Duodenal mucosa (tissue), 2 donors: ENCODE results near the gene OR4N5.
"Not testable (repeated sequence)": the region's sequence is repeated elsewhere in the genome, so short reads cannot be mapped to it uniquely, and the experiment has no call there.

Experiments
- H3K27ac ChIP-seq: one replicate; pipeline ENCODE4 v1.7.0; 2013; ENCODE audit warnings: low read depth, low read length
- H3K27me3 ChIP-seq, 2 donors: one replicate each; pipeline ENCODE4 v1.7.0; 2013; ENCODE audit warnings: low read length in 2 of 2, control low read depth in 1 of 2; ENCODE audit not compliant: insufficient read depth in 2 of 2, control insufficient read depth in 1 of 2
- H3K36me3 ChIP-seq, 2 donors: one replicate each; pipeline ENCODE4 v1.7.0; 2013; ENCODE audit warnings: low read length in 2 of 2, control low read depth in 1 of 2; ENCODE audit not compliant: insufficient read depth in 2 of 2, control insufficient read depth in 1 of 2
- H3K4me1 ChIP-seq, 2 donors: one replicate each; pipeline ENCODE4 v1.7.0; 2013; ENCODE audit warnings: low read length in 2 of 2, control low read depth in 1 of 2; ENCODE audit not compliant: insufficient read depth in 2 of 2, control insufficient read depth in 1 of 2
- H3K4me3 ChIP-seq, 2 donors: one replicate each; pipeline ENCODE4 v1.7.0; 2013; ENCODE audit warnings: low read length in 2 of 2, low read depth in 1 of 2
- H3K9ac ChIP-seq, 2 donors: one replicate each; pipeline ENCODE4 v1.7.0; 2013; ENCODE audit warnings: low read length in 2 of 2, low read depth in 1 of 2
- H3K9me3 ChIP-seq, 2 donors: one replicate each; pipeline ENCODE4 v1.7.0; 2013; ENCODE audit warnings: low read length in 2 of 2, control low read depth in 1 of 2; ENCODE audit not compliant: control insufficient read depth in 1 of 2

The OR4N5 gene, protein sequence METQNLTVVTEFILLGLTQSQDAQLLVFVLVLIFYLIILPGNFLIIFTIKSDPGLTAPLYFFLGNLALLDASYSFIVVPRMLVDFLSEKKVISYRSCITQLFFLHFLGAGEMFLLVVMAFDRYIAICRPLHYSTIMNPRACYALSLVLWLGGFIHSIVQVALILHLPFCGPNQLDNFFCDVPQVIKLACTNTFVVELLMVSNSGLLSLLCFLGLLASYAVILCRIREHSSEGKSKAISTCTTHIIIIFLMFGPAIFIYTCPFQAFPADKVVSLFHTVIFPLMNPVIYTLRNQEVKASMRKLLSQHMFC

DNA sequence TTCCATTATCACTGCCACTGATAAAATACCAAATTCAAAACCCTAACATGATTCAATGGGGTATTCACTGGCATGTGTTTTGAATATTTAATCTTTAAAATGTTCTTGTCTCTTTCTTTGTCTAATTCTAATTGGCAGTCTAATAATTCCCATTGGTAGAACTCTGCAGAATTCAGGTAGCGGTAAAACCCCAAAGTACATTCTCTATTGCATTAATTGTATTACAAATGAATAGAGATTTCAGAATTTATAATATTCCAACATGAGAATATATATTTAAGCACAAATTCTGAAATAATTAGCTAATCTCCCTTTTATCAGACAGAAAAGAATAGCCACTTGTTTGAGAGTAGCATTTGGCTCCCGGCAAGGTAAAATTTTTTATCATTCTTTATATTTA, at the start of gene OR4N5:
Gene OR4N5, plus strand, starts transcription at position 301 of the 400 bp plus-strand sequence. CDS start 4,916 bp downstream, outside the sequence.
- Histone ChIP-seq H3K9me3 (no peaks in the 10 kb centered on the region), H3K4me1 (no peaks in the 10 kb centered on the region), H3K27ac (no peak within 1 kb of the TSS)

DNA sequence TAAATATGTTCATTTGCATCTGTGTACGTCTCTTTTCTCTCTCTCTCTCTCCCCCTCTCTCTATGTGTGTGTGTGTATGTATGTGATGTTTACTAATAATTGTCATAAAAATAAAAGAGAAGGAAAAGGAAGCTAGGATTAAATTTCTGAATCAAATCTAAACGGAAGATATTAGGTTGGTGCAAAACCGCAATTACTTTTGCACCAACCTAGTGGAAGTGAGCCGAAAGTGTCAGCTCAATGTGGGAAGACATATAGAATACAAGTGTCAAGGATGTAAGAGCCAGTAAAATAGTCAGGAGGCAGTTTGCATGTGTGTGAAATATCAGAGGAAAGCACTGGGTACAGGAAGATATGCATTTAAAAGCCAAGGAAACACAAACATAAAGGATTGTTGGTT, 46.6 kb upstream of the OR4N5 start:
- Histone ChIP-seq H3K27ac (no peak overlapping the region), H3K9me3 (peaks cover 0 to 3% of the 10 kb centered on the region in 2 donors), H3K27me3 (no peaks in the 10 kb centered on the region), H3K36me3 (no peaks in the 10 kb centered on the region), H3K9ac (no peak overlapping the region), H3K4me1 (no peaks in the 10 kb centered on the region), H3K4me3 (no peak overlapping the region)

More for the DNA sequence above, at the start of gene OR4N5:
- Histone ChIP-seq H3K4me3 (no peak within 1 kb of the TSS), H3K9ac (no peak within 1 kb of the TSS), H3K27me3 (no peaks in the 10 kb centered on the region), H3K36me3 (no peaks in the 10 kb centered on the region)

DNA sequence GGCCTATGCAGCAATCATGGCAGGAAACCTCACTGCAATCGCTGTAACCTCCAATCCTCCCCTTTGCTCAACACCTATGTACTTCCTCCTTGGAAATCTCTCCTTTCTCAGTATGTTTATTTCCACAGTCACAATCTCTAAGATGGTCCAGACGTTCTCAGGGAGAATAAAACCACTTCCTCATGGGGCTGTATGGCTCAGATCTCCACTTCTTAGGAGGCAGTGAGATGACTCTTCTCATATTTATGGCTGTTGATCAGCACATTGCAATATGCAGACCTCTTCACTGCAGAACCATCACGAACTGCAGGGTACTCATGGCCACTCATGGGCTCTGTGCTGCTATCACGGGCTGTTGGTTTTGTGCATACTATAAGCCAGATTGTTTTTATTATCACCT, 45.2 kb upstream of the OR4N5 start:
- H3K9ac ChIP-seq, result no peak overlapping the region
- no peaks in the 10 kb centered on the region for H3K4me1 ChIP-seq
- no peaks in the 10 kb centered on the region for H3K27me3 ChIP-seq
- peaks cover 0 to 3% of the 10 kb centered on the region in 2 donors for H3K9me3 ChIP-seq
- no peaks in the 10 kb centered on the region for H3K36me3 ChIP-seq
- no peak overlapping the region for H3K27ac ChIP-seq
- no peak overlapping the region for H3K4me3 ChIP-seq

DNA sequence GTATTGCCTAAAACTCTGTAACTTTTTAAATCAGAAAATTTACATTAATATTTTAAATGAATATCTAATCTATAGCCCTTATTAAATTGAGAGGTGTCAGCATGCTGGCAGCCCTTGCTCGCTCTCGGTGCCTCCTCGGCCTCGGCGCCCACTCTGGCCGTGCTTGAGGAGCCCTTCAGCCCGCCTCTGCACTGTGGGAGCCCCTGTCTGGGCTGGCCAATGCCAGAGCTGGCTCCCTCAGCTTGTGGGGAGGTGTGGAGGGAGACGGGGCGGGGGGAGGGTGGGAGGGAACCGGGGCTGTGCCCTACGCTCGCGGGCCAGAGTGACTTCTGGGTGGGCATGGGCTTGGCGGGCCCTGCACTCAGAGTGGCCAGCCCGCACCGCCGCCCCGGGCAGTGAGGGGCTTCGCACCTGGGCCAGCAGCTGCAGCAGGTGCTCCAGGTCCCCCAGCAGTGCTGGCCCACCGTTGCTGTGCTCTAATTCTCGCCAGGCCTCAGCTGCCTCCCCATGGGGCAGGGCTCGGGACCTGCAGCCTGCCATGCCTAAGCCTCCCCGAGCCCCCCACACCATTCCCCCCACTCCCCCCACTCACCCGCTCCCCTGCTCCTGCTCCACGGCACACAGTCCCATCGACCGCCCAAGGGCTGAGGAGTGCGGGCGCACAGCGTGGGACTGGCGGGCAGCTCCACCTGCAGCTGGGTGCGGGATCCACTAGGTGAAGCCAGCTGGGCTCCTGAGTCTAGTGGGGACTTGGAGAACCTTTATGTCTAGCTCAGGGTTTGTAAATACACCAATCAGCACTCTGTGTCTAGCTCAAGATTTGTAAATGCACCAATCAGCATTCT, 39.5 kb upstream of the OR4N5 start:
- H3K4me1 ChIP-seq, H3K36me3 ChIP-seq, H3K4me3 ChIP-seq, H3K27ac ChIP-seq, H3K27me3 ChIP-seq, H3K9me3 ChIP-seq, H3K9ac ChIP-seq: not testable (repeated sequence)

DNA sequence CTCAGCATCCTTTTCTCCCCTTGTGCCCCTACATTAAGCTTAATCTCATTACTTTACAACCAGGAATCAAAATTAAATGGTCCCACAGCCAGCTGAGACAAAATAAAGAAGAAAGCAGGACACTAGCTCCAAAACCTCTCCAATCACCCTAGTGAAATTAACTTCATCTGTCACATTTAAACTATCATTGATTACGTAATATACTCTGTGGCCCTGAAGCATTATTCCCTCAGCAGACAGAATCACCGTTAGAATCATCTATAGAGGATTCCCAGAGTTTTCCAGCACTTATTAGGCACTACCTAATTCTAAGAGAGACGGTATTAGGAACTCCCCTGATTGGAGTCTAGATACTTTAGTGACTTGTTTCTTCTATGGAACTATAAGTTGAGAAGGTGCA, 28.2 kb upstream of the OR4N5 start, which contains the start of gene OR4K17:
Gene OR4K17, plus strand, starts transcription at position 302 of the 400 bp plus-strand sequence. CDS start 6,761 bp downstream, outside the sequence.
- H3K27ac ChIP-seq, result no peak within 1 kb of the TSS

DNA sequence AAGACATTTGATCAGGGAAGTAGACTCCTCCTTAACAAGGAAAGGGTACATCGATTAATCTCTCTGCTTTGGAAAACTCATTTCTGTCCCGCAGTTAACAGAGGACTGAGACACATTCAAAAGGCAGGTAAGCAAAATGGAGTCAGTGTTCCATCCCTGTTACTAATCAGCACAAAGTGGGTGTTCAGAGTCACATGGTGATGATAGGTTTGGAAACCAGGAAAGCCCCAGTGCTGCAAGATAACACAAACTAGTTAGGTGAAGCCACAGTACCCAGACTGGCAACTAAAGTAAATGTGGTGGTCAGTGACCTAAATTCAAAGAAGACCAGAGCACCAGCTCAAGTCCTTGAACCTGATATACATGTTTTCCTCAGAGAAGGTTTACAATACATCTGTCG, 26.3 kb upstream of the OR4N5 start:
- Histone ChIP-seq H3K4me1 (no peaks in the 10 kb centered on the region), H3K9ac (no peak overlapping the region), H3K27ac (no peak overlapping the region), H3K36me3 (no peaks in the 10 kb centered on the region), H3K4me3 (no peak overlapping the region), H3K27me3 (no peaks in the 10 kb centered on the region), H3K9me3 (peaks cover 3 to 7% of the 10 kb centered on the region in 2 donors)

More for the DNA sequence above, 28.2 kb upstream of the OR4N5 start, which contains the start of gene OR4K17:
- H3K9ac ChIP-seq, result no peak within 1 kb of the TSS
- no peaks in the 10 kb centered on the region for H3K27me3 ChIP-seq
- H3K36me3 ChIP-seq, result no peaks in the 10 kb centered on the region
- no peak within 1 kb of the TSS for H3K4me3 ChIP-seq
- H3K4me1 ChIP-seq, result no peaks in the 10 kb centered on the region
- H3K9me3 ChIP-seq, result peaks cover 0 to 3% of the 10 kb centered on the region in 2 donors

DNA sequence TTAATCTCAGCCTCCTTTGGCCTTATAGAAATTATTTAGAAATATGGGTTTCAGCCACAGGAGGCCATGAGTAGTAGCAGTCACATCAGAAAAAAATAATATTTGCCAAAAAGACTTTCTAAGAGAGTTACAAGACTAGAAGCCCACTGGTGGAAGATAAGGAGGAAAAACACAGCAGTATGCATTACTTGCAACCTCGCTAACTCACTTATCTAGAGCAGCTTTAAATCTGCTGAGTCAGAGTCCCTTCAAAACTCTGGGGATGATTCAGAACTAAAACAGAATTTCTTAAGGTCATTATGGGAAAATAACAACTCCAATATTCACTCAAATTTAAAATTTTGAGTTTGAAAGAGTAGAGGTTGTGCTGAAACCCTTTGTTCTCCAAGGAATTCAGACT, 21.9 kb upstream of the OR4N5 start:
- Histone ChIP-seq H3K36me3 (no peaks in the 10 kb centered on the region), H3K9ac (no peak overlapping the region), H3K27me3 (no peaks in the 10 kb centered on the region), H3K4me3 (no peak overlapping the region), H3K9me3 (peaks cover 16 to 19% of the 10 kb centered on the region in 2 donors), H3K27ac (no peak overlapping the region), H3K4me1 (no peaks in the 10 kb centered on the region)

DNA sequence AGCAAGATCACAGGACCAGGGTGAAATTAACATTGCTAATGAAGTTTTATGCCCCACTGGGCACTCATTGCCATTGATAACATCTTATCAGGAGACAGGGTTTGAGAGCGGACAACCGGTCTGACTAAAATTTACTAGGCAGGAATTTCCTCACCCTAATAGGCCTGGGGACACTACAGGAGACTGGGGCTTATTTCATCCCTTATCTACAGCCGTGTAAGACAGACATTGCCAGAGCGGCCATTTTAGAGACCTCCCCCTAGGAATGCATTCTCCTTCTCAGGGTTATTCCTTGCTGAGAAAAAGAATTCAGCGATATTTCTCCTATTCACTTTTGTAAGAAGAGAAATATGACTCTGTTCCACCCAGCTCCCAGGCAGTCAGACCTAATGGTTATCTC, 19.8 kb upstream of the OR4N5 start:
- H3K9me3 ChIP-seq, result peaks cover 16 to 17% of the 10 kb centered on the region in 2 donors
- no peak overlapping the region for H3K9ac ChIP-seq
- H3K4me3 ChIP-seq, result no peak overlapping the region
- no peaks in the 10 kb centered on the region for H3K27me3 ChIP-seq
- no peaks in the 10 kb centered on the region for H3K4me1 ChIP-seq
- H3K36me3 ChIP-seq, result no peaks in the 10 kb centered on the region
- H3K27ac ChIP-seq, result no peak overlapping the region

DNA sequence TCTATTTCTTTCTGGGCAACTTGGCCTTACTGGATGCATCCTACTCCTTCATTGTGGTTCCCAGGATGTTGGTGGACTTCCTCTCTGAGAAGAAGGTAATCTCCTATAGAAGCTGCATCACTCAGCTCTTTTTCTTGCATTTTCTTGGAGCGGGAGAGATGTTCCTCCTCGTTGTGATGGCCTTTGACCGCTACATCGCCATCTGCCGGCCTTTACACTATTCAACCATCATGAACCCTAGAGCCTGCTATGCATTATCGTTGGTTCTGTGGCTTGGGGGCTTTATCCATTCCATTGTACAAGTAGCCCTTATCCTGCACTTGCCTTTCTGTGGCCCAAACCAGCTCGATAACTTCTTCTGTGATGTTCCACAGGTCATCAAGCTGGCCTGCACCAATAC, 5.3 kb downstream of the OR4N5 start:
- no peak overlapping the region for H3K27ac ChIP-seq
- H3K4me1 ChIP-seq, result no peaks in the 10 kb centered on the region
- H3K9ac ChIP-seq, result no peak overlapping the region
- H3K9me3 ChIP-seq, result no peaks in the 10 kb centered on the region
- H3K4me3 ChIP-seq, result no peak overlapping the region
- H3K27me3 ChIP-seq, result no peaks in the 10 kb centered on the region
- no peaks in the 10 kb centered on the region for H3K36me3 ChIP-seq

DNA sequence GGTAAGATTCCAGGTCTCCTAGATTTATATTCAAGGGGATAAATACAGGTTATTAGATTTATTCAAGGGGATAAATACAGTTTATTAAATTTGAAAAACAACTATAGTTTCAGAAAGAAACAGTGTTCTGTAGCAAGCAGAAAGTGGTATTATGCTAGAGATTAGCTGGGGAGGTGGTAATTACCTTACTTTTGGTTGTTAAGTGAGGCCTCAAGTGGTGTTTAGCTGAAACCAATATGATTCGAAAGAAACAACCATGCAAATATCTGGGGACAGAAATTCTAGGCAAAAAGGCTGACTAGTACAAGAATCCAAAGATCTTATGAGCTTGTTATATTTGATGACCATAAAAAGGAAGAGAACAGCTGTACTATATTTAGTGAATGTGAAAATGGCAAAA, 6.2 kb downstream of the OR4N5 start:
- Histone ChIP-seq H3K27me3 (no peaks in the 10 kb centered on the region), H3K9ac (no peak overlapping the region)

More for the DNA sequence above, 6.2 kb downstream of the OR4N5 start:
- H3K9me3 ChIP-seq, result peaks cover 0 to 4% of the 10 kb centered on the region in 2 donors
- H3K4me1 ChIP-seq, result no peaks in the 10 kb centered on the region
- no peaks in the 10 kb centered on the region for H3K36me3 ChIP-seq
- no peak overlapping the region for H3K27ac ChIP-seq
- no peak overlapping the region for H3K4me3 ChIP-seq
